Nephron (organoid): Measurements from ENCODE around the gene NACC1.
A peak's percentile ranks its signal among the peaks of the same experiment; 100 is the strongest.
"Not testable (repeated sequence)": the region's sequence is repeated elsewhere in the genome, so short reads cannot be mapped to it uniquely, and the experiment has no call there.

Source experiments
- H3K27ac Mint-ChIP-seq, 3 experiments: 2 replicates each; pipeline ENCODE4 v1.8.0; 2020; ENCODE audit warnings: mixed read lengths in 3 of 3, mild to moderate bottlenecking in 2 of 3, moderate library complexity in 1 of 3
- H3K27me3 Mint-ChIP-seq: 2 replicates; pipeline ENCODE4 v1.8.0; 2021; ENCODE audit warnings: low read depth, mild to moderate bottlenecking, moderate library complexity, mixed read lengths
- H3K36me3 Mint-ChIP-seq: 2 replicates; pipeline ENCODE4 v1.8.0; 2020; ENCODE audit warnings: low read depth, mixed read lengths
- H3K4me1 Mint-ChIP-seq: 2 replicates; pipeline ENCODE4 v1.8.0; 2020; ENCODE audit warnings: mixed read lengths
- H3K4me3 Mint-ChIP-seq, 3 experiments: 2 replicates each; pipeline ENCODE4 v1.8.0; 2020; ENCODE audit warnings: mild to moderate bottlenecking in 3 of 3, mixed read lengths in 3 of 3, moderate library complexity in 2 of 3
- H3K9me3 Mint-ChIP-seq: 2 replicates; pipeline ENCODE4 v1.8.0; 2020; ENCODE audit warnings: mixed read lengths
- CTCF ChIP-seq, 3 experiments: fragments of 200-600 bp; sonication (generic); IDR thresholded peaks; one replicate each; pipeline ENCODE4 v1.5.0; 2021; ENCODE audit warnings: antibody characterized with exemption in 3 of 3; ENCODE audit not compliant: unreplicated experiment in 3 of 3

Gene NACC1

GRCh38 chr19:13181747-13182388 lies 63.8 kb downstream of the NACC1 start:
- H3K36me3 Mint-ChIP-seq = no peaks in the 10 kb centered on the region
- TF ChIP-seq CTCF (IDR thresholded peaks at IDR 0.05; ENCODE audit: unreplicated experiment in 3 of 3) = no peak
- peak overlapping the region in 2 of 3 experiments; percentile 19 to 37 for H3K4me3 Mint-ChIP-seq
- H3K27ac Mint-ChIP-seq = peak overlapping the region; percentile 95 to 99 (median 97)
- no peaks in the 10 kb centered on the region for H3K27me3 Mint-ChIP-seq
- no peaks in the 10 kb centered on the region for H3K9me3 Mint-ChIP-seq
- H3K4me1 Mint-ChIP-seq = peaks cover 19% of the 10 kb centered on the region

- not testable (repeated sequence) for H3K27me3 Mint-ChIP-seq, H3K4me3 Mint-ChIP-seq, H3K9me3 Mint-ChIP-seq, H3K27ac Mint-ChIP-seq, H3K36me3 Mint-ChIP-seq
- peaks cover 19% of the 10 kb centered on the region for H3K4me1 Mint-ChIP-seq
Observed at GRCh38 chr19:13184926-13185325, 66.9 kb downstream of the NACC1 start.

- not testable (repeated sequence) for H3K36me3 Mint-ChIP-seq, H3K9me3 Mint-ChIP-seq, H3K27me3 Mint-ChIP-seq, H3K4me3 Mint-ChIP-seq
- Mint-ChIP-seq H3K4me1 (peaks cover 14% of the 10 kb centered on the region), H3K27ac (peak overlapping the region; percentile 4 to 57 (median 16))
Observed at GRCh38 chr19:13185763-13186657, 67.9 kb downstream of the NACC1 start.

- H3K4me1 Mint-ChIP-seq = peaks cover 11% of the 10 kb centered on the region
- H3K9me3 Mint-ChIP-seq, H3K27me3 Mint-ChIP-seq, H3K36me3 Mint-ChIP-seq, H3K27ac Mint-ChIP-seq, H3K4me3 Mint-ChIP-seq: not testable (repeated sequence)
Observed at GRCh38 chr19:13186688-13187087, 68.6 kb downstream of the NACC1 start.

GRCh38 chr19:13187419-13187818 lies 69.4 kb downstream of the NACC1 start:
- no peaks in the 10 kb centered on the region for H3K27me3 Mint-ChIP-seq
- no peak overlapping the region for H3K4me3 Mint-ChIP-seq
- H3K36me3 Mint-ChIP-seq = no peaks in the 10 kb centered on the region
- peak overlapping the region in 1 of 3 experiments; percentile 25 for H3K27ac Mint-ChIP-seq
- TF ChIP-seq CTCF (IDR thresholded peaks at IDR 0.05; ENCODE audit: unreplicated experiment in 3 of 3) = no peak
- no peaks in the 10 kb centered on the region for H3K9me3 Mint-ChIP-seq
- H3K4me1 Mint-ChIP-seq = peaks cover 4% of the 10 kb centered on the region

- TF ChIP-seq CTCF (IDR thresholded peaks at IDR 0.05; ENCODE audit: unreplicated experiment in 3 of 3) = no peak
- peaks cover 4% of the 10 kb centered on the region for H3K4me1 Mint-ChIP-seq
- no peaks in the 10 kb centered on the region for H3K36me3 Mint-ChIP-seq
- no peak overlapping the region for H3K4me3 Mint-ChIP-seq
- no peaks in the 10 kb centered on the region for H3K9me3 Mint-ChIP-seq
- H3K27ac Mint-ChIP-seq = no peak overlapping the region
- no peaks in the 10 kb centered on the region for H3K27me3 Mint-ChIP-seq
Observed at GRCh38 chr19:13189600-13189999, 71.5 kb downstream of the NACC1 start.
